Upper lobe of right lung (tissue), 1 donor: Measurements from ENCODE around the gene ASCC3. TPM values are rescaled to one million over a fixed set of nuclear protein-coding genes. Genes with fewer than 3 reads are reported as not detected.

Experiments
- ATAC-seq: fragments of 200-7000 bp; cut with Tn5 transposase; one replicate; pipeline ENCODE4 v1.9.1; 2020; ENCODE audit warnings: mild to moderate bottlenecking, moderate library complexity
- DNase-seq: peaks from one replicate; pipeline ENCODE4 v3.0.0-alpha.2; 2020
- H3K27ac ChIP-seq: fragments of 200-600 bp; one replicate; pipeline ENCODE4 v1.8.0; 2022
- H3K27me3 ChIP-seq: fragments of 200-600 bp; one replicate; pipeline ENCODE4 v1.8.0; 2022; ENCODE audit warnings: mild to moderate bottlenecking
- H3K36me3 ChIP-seq: fragments of 200-600 bp; one replicate; pipeline ENCODE4 v1.8.0; 2022
- H3K4me1 ChIP-seq: fragments of 200-600 bp; one replicate; pipeline ENCODE4 v1.8.0; 2022
- H3K4me3 ChIP-seq: fragments of 200-600 bp; one replicate; pipeline ENCODE4 v1.8.0; 2022; ENCODE audit warnings: mild to moderate bottlenecking
- H3K9me3 ChIP-seq: fragments of 200-600 bp; one replicate; pipeline ENCODE4 v1.8.0; 2022
- intact Hi-C: fragments of 100-400 bp; cut with DNase I; formaldehyde crosslinking; loops from one replicate; pipeline ENCODE4 v1.11.0; 2022
- total RNA-seq: library from RNA; stranded (reverse); fragmentation: NEBNext Ultra II Directional; extraction: Animal tissue kit (Norgen Biotek cat#: 25700); gene quantifications from one replicate; pipeline ENCODE4 v1.2.1, GENCODE V29; 2021
- TF ChIP-seq, protein P1 (sequence below): fragments of 200-600 bp; IDR thresholded peaks from one replicate; pipeline ENCODE4 v1.8.0; 2022; ENCODE audit warnings: antibody characterized with exemption
- donor health status: DM: no; HTN: yes; CAD: no; lungs with severe emphysema.

Gene ASCC3
- total RNA-seq, 1 donor from 2014 or later = 39.5 TPM

DNA sequence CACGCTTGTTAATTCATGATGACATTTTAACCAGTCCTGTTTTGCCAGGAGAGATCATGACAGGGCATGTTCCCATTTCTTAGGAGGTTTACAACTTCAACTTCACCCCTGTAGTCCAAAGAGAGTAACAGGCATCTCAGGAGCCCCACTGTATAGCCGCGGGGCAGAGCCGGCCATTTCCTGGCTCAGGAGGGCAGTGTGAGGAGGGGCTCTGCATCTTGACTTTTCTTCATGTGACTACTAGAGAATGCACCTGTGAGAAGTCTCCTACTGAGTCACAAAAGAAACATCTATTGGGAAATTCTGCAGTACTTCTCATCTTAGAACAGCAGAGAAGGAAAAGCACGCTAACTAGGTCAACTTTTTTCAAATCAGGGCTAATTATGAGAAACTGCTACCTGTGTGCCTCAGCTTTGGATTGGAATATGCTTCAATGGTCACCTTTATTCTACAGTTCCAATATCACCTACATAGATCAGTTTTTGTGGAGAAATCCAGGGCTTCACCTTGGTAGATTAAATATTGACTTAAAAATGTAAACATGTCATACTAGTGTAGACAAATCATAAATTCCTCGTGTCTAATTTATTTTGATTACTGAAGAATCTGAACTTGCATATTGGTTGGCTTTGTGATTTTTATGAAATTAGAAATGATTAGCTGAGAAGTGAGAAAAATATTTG is 387.8 kb downstream of the ASCC3 start:
- H3K36me3 ChIP-seq = no peaks in the 10 kb centered on the region
- ATAC-seq = peak; percentile 47
- H3K4me1 ChIP-seq = no peaks in the 10 kb centered on the region
- no peaks in the 10 kb centered on the region for H3K9me3 ChIP-seq
- no peak for DNase-seq
- TF ChIP-seq, protein P1, sequence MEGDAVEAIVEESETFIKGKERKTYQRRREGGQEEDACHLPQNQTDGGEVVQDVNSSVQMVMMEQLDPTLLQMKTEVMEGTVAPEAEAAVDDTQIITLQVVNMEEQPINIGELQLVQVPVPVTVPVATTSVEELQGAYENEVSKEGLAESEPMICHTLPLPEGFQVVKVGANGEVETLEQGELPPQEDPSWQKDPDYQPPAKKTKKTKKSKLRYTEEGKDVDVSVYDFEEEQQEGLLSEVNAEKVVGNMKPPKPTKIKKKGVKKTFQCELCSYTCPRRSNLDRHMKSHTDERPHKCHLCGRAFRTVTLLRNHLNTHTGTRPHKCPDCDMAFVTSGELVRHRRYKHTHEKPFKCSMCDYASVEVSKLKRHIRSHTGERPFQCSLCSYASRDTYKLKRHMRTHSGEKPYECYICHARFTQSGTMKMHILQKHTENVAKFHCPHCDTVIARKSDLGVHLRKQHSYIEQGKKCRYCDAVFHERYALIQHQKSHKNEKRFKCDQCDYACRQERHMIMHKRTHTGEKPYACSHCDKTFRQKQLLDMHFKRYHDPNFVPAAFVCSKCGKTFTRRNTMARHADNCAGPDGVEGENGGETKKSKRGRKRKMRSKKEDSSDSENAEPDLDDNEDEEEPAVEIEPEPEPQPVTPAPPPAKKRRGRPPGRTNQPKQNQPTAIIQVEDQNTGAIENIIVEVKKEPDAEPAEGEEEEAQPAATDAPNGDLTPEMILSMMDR = no peak
- intact Hi-C loops = no loop called here
- no peak overlapping the region for H3K4me3 ChIP-seq
- peaks cover 11% of the 10 kb centered on the region for H3K27me3 ChIP-seq
- no peak overlapping the region for H3K27ac ChIP-seq

DNA sequence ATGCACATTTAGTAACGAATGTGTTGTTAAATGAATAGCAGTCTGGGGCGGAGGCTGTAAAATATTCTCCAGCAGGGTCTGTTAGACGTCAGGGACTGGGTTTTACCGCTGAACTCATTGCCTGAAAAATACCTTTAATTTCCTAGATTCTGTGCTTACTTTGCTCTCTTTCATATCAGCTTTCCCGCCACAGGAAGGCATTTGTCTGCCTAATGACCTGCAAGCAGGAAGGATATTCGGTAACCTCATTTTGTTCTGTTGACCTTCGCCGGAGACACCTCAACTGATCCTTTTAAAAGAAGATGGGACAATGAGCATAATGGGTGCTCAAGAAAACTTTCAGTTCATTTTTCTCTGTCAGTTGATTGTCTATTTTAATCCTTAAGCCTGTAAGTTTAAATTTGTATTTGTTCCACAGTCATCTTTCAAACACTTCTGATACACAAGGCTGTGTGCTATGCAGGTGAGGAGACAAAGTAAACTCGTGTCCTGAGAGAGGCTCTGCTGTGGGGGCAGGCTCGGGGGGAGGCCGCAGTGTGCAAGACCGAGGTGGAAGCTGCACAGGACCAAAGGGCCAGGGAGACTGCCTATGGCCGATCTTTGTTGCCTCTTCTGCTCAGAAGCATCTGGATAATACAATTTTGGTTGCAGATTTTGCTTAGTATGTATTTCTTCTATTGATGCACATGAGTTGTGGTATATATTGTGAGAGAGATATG is 389.0 kb downstream of the ASCC3 start:
- no peaks in the 10 kb centered on the region for H3K9me3 ChIP-seq
- H3K27me3 ChIP-seq = peaks cover 11% of the 10 kb centered on the region
- no peak overlapping the region for H3K27ac ChIP-seq
- H3K36me3 ChIP-seq = no peaks in the 10 kb centered on the region
- ATAC-seq (no peak), DNase-seq (no peak)
- TF ChIP-seq, protein P1 = no peak
- H3K4me3 ChIP-seq = no peak overlapping the region
- intact Hi-C loops = no loop called here
- no peaks in the 10 kb centered on the region for H3K4me1 ChIP-seq

DNA sequence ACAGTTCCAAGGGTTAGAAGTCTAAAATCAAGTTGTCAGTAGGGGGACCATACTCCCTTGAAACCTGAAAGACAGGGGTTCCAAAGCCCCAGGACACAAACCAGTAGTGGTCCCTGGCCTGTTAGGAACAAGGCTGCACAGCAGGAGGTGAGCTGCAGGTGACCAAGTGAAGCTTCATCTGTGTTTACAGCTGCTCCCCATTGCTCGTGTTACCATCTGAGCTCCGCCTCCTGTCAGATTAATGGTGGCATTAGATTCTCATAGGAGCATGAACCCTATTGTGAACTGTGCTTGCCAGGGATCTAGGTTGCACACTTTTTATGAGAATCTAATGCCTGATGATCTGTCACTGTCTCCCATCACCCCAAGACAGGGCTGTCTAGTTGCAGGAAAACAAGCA is 391.1 kb downstream of the ASCC3 start:
- intact Hi-C loops = no loop called here
- ATAC-seq = no peak
- H3K4me1 ChIP-seq = no peaks in the 10 kb centered on the region
- no peak overlapping the region for H3K4me3 ChIP-seq
- peaks cover 11% of the 10 kb centered on the region for H3K27me3 ChIP-seq
- TF ChIP-seq, protein P1 = no peak
- no peaks in the 10 kb centered on the region for H3K36me3 ChIP-seq
- no peaks in the 10 kb centered on the region for H3K9me3 ChIP-seq
- no peak overlapping the region for H3K27ac ChIP-seq
- no peak for DNase-seq

DNA sequence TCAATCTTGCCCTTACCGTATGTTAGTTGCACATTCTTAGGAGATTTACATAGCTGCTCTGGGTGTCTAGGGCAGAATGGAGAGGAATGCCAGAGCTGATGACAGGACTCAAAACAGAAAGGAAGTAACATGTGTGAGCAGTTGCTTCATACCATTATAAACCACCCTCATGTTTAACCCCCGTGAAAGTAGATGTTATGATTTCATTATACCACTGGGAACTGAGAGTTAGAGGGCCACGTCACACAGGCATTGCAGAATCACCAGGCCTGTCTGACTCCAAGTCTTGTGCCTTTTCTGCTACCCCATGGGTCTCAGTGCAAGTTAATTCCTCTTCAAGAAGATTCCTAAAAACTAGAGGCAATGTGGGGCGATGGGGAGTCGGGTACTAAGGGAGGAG is 392.9 kb downstream of the ASCC3 start:
- no peaks in the 10 kb centered on the region for H3K9me3 ChIP-seq
- TF ChIP-seq, protein P1 = no peak
- H3K36me3 ChIP-seq = no peaks in the 10 kb centered on the region
- H3K4me3 ChIP-seq = no peak overlapping the region
- H3K27me3 ChIP-seq = peaks cover 9% of the 10 kb centered on the region
- DNase-seq (no peak), ATAC-seq (no peak)
- intact Hi-C loops = no loop called here
- H3K27ac ChIP-seq = no peak overlapping the region
- no peaks in the 10 kb centered on the region for H3K4me1 ChIP-seq

DNA sequence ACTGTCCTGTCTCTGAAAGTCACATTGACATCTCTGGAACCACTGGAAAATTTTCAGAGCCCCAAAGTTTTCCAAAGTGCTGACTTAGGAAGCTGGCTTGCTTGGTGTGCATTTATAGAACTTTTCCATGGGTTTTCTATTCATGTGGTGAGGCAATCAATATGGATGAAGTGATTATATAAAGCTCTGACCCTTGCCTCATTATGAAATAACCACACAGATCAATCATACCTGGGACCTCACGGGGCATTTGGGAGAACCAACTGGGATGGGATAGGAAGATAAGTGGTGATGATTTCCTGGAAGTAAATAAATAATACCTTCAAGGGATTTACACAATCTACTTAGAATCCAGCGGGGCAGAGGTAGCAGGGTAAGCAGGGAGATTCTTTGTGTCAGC is 393.5 kb downstream of the ASCC3 start:
- intact Hi-C loops = no loop called here
- no peak overlapping the region for H3K27ac ChIP-seq
- H3K27me3 ChIP-seq = peaks cover 4% of the 10 kb centered on the region
- TF ChIP-seq, protein P1 = no peak
- H3K4me3 ChIP-seq = no peak overlapping the region
- DNase-seq = no peak
- no peaks in the 10 kb centered on the region for H3K9me3 ChIP-seq
- no peaks in the 10 kb centered on the region for H3K36me3 ChIP-seq
- no peak for ATAC-seq
- no peaks in the 10 kb centered on the region for H3K4me1 ChIP-seq
